Right kidney (tissue), 9 donors: Measurements from ENCODE around the gene TIAL1.
"Not testable (repeated sequence)": the region's sequence is repeated elsewhere in the genome, so short reads cannot be mapped to it uniquely, and the experiment has no call there.

Source experiments
- DNase-seq: peaks from one replicate; pipeline ENCODE4 v3.0.0-alpha.2; 2016
- long read RNA-seq, 8 donors: transcript quantifications; one replicate each; lab custom pipeline, GENCODE V29; 2026

The TIAL1 gene
- long read RNA-seq, donor 1, full-length matches to known transcripts, result 12 of 19 reads
- long read RNA-seq, donor 1, partial matches to known transcripts, result 7 of 19 reads
- long read RNA-seq, donor 1, other reads (novel, unspliced or antisense), result 0 of 19 reads
- long read RNA-seq, donor 2, full-length matches to known transcripts, result 8 of 14 reads
- long read RNA-seq, donor 2, partial matches to known transcripts, result 6 of 14 reads
- long read RNA-seq, donor 2, other reads (novel, unspliced or antisense), result 0 of 14 reads
- long read RNA-seq, donor 3, transcript TIAL1-205 (12 exons, 1,401 nt), result major isoform, 5 of 5 reads
- long read RNA-seq, donor 3, partial matches to known transcripts, result 0 of 5 reads
- long read RNA-seq, donor 3, other reads (novel, unspliced or antisense), result 0 of 5 reads
- long read RNA-seq, donor 4, full-length matches to known transcripts, result 14 of 21 reads
- long read RNA-seq, donor 4, partial matches to known transcripts, result 7 of 21 reads
- long read RNA-seq, donor 4, other reads (novel, unspliced or antisense), result 0 of 21 reads
- long read RNA-seq, donor 5, full-length matches to known transcripts, result 16 of 16 reads
- long read RNA-seq, donor 5, partial matches to known transcripts, result 0 of 16 reads
- long read RNA-seq, donor 5, other reads (novel, unspliced or antisense), result 0 of 16 reads
- long read RNA-seq, donor 6, full-length matches to known transcripts, result 8 of 47 reads
- long read RNA-seq, donor 6, partial matches to known transcripts, result 39 of 47 reads
- long read RNA-seq, donor 6, other reads (novel, unspliced or antisense), result 0 of 47 reads
- long read RNA-seq, donor 7, full-length matches to known transcripts, result 24 of 71 reads
- long read RNA-seq, donor 7, partial matches to known transcripts, result 47 of 71 reads
- long read RNA-seq, donor 7, other reads (novel, unspliced or antisense), result 0 of 71 reads
- long read RNA-seq, donor 8, full-length matches to known transcripts, result 9 of 19 reads
- long read RNA-seq, donor 8, partial matches to known transcripts, result 10 of 19 reads
- long read RNA-seq, donor 8, other reads (novel, unspliced or antisense), result 0 of 19 reads

GRCh38 chr10:119596537-119597404 is at the start of gene TIAL1:
TIAL1 (minus strand) TSS chr10:119596964; CDS start chr10:119596465, 499 bp downstream.
- peak; percentile 99 for DNase-seq

GRCh38 chr10:119644994-119645393 is 48.2 kb upstream of the TIAL1 start:
- DNase-seq, result no peak

GRCh38 chr10:119644205-119644814 is 47.5 kb upstream of the TIAL1 start:
- no peak for DNase-seq

- DNase-seq, result no peak
Measured at GRCh38 chr10:119643306-119644204, 46.8 kb upstream of the TIAL1 start.

- no peak for DNase-seq
Measured at GRCh38 chr10:119642556-119643111, 45.9 kb upstream of the TIAL1 start.

GRCh38 chr10:119640875-119641526 is 44.2 kb upstream of the TIAL1 start:
- DNase-seq, result no peak

GRCh38 chr10:119640384-119640783 is 43.6 kb upstream of the TIAL1 start:
- no peak for DNase-seq

GRCh38 chr10:119638982-119639381 is 42.2 kb upstream of the TIAL1 start:
- no peak for DNase-seq

GRCh38 chr10:119637631-119638030 is 40.9 kb upstream of the TIAL1 start:
- DNase-seq, result no peak

- DNase-seq, result no peak
Measured at GRCh38 chr10:119634219-119634544, 37.4 kb upstream of the TIAL1 start.

GRCh38 chr10:119633538-119634218 is 36.9 kb upstream of the TIAL1 start:
- no peak for DNase-seq

GRCh38 chr10:119630300-119630699 is 33.5 kb upstream of the TIAL1 start:
- no peak for DNase-seq

GRCh38 chr10:119625570-119626280 is 29.0 kb upstream of the TIAL1 start:
- DNase-seq, result no peak

- no peak for DNase-seq
Measured at GRCh38 chr10:119621078-119621384, 24.3 kb upstream of the TIAL1 start.

- DNase-seq, result no peak
Measured at GRCh38 chr10:119620241-119621077, 23.7 kb upstream of the TIAL1 start.

GRCh38 chr10:119619811-119620210 is 23.0 kb upstream of the TIAL1 start:
- not testable (repeated sequence) for DNase-seq

GRCh38 chr10:119619215-119619614 is 22.5 kb upstream of the TIAL1 start:
- DNase-seq, result no peak
